GM10266 (cell line): ENCODE measurements around the gene ST8SIA4.

Source experiments
- DNase-seq: peaks from one replicate; pipeline ENCODE4 v3.0.0; 2012; ENCODE audit errors: extremely low spot score
- TF ChIP-seq, protein P1 (sequence below): IDR thresholded peaks from 2 replicates; pipeline ENCODE4 v1.5.1; 2012; ENCODE audit warnings: mild to moderate bottlenecking, low read depth; ENCODE audit not compliant: control insufficient read depth, insufficient read depth; ENCODE audit errors: missing control alignments

The ST8SIA4 gene

DNA sequence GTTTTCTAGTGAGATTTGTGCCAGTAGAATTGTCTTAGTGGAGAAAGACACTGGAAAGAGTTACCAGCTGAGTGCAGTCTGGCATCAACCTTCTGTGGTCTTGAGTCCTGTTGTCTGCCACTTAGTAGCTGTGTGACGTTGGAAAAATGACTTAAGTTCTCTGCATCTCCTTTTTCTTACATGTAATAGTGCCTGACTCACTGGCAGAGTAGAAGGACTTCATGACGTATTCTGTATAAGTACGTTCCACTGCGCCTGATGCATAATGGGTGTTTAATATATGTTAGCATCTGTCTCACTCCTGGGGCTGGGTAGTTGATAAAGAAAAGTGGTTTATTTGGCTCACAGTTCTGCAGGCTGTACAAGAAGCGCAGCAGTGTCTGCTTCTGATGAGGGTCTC lies 144.8 kb downstream of the ST8SIA4 start:
- TF ChIP-seq, protein P1, sequence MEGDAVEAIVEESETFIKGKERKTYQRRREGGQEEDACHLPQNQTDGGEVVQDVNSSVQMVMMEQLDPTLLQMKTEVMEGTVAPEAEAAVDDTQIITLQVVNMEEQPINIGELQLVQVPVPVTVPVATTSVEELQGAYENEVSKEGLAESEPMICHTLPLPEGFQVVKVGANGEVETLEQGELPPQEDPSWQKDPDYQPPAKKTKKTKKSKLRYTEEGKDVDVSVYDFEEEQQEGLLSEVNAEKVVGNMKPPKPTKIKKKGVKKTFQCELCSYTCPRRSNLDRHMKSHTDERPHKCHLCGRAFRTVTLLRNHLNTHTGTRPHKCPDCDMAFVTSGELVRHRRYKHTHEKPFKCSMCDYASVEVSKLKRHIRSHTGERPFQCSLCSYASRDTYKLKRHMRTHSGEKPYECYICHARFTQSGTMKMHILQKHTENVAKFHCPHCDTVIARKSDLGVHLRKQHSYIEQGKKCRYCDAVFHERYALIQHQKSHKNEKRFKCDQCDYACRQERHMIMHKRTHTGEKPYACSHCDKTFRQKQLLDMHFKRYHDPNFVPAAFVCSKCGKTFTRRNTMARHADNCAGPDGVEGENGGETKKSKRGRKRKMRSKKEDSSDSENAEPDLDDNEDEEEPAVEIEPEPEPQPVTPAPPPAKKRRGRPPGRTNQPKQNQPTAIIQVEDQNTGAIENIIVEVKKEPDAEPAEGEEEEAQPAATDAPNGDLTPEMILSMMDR = no peak
- no peak for DNase-seq

DNA sequence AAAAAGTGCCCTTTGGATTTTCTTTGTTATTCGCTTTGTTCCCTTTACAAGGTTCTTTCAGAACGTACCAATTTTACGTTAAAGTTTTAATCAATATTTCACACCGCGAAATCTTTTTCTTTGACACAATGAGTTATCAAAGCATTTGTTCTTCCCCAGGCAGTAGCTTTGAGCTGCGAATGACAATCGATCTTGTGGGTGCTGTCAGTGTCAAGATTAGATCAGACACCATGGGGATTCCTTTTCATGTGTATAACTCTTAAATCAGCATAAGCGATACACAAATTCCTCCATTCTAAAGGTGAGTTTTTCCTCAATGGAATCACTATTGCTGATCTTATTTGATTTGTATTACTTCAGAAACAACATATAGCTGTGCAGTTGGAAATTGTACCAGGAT lies 145.5 kb downstream of the ST8SIA4 start:
- no peak for DNase-seq
- TF ChIP-seq, protein P1 = no peak
